Lower lobe of right lung (tissue), 2 donors: ENCODE measurements around the gene HNRNPA1L2. TPM values are rescaled to one million over a fixed set of nuclear protein-coding genes. Genes with fewer than 3 reads are reported as not detected.

Experiments
- ATAC-seq, 2 donors: fragments of 200-7000 bp; cut with Tn5 transposase; one replicate each; pipeline ENCODE4 v1.9.1; 2020 to 2022; ENCODE audit warnings: mild to moderate bottlenecking in 2 of 2, moderate library complexity in 2 of 2
- DNase-seq: peaks from one replicate; pipeline ENCODE4 v3.0.0-alpha.2; 2020
- H3K27ac ChIP-seq: fragments of 200-600 bp; one replicate; pipeline ENCODE4 v1.8.0; 2022
- H3K27me3 ChIP-seq: fragments of 200-600 bp; one replicate; pipeline ENCODE4 v1.8.0; 2022; ENCODE audit warnings: low read depth
- H3K36me3 ChIP-seq: fragments of 200-600 bp; one replicate; pipeline ENCODE4 v1.8.0; 2022; ENCODE audit warnings: mild to moderate bottlenecking
- H3K4me1 ChIP-seq: fragments of 200-600 bp; one replicate; pipeline ENCODE4 v1.8.0; 2022
- H3K4me3 ChIP-seq: fragments of 200-600 bp; one replicate; pipeline ENCODE4 v1.8.0; 2022; ENCODE audit warnings: mild to moderate bottlenecking
- H3K9me3 ChIP-seq: fragments of 200-600 bp; one replicate; pipeline ENCODE4 v1.8.0; 2022
- intact Hi-C: fragments of 100-400 bp; cut with DNase I; formaldehyde crosslinking; loops from one replicate; pipeline ENCODE4 v1.11.0; 2022
- total RNA-seq: library from RNA; stranded (reverse); fragmentation: NEBNext Ultra II Directional; extraction: Animal tissue kit (Norgen Biotek cat#: 25700); gene quantifications from one replicate; pipeline ENCODE4 v1.2.1, GENCODE V29; 2021
- TF ChIP-seq, protein P1 (sequence below): fragments of 200-600 bp; IDR thresholded peaks from one replicate; pipeline ENCODE4 v1.8.0; 2022; ENCODE audit warnings: antibody characterized with exemption, mild to moderate bottlenecking
- donor health status: DM: no; HTN: yes; CAD: no; lungs with severe emphysema.

HNRNPA1L2 gene
- total RNA-seq, 1 donor from 2014 or later = 5.7 TPM

DNA sequence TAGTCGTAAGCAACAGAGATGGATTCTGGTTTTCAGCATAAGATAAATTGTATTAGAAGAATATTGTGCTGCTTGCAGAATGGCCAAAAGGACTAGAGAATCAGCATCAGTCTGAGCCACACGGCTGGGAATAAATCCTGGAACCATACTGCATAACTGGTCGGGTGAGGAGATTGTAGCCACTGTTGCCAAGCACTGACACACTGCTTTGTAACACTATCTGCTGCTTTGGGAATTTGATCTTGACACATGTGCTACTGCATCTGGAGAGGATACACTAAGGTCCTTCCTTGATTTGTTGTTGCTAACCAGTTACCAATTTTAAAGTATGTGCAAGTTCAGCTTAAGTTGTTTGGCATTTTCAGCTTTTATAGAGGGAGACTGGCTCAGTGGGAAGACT, 1.9 kb downstream of the HNRNPA1L2 start:
- TF ChIP-seq, protein P1, sequence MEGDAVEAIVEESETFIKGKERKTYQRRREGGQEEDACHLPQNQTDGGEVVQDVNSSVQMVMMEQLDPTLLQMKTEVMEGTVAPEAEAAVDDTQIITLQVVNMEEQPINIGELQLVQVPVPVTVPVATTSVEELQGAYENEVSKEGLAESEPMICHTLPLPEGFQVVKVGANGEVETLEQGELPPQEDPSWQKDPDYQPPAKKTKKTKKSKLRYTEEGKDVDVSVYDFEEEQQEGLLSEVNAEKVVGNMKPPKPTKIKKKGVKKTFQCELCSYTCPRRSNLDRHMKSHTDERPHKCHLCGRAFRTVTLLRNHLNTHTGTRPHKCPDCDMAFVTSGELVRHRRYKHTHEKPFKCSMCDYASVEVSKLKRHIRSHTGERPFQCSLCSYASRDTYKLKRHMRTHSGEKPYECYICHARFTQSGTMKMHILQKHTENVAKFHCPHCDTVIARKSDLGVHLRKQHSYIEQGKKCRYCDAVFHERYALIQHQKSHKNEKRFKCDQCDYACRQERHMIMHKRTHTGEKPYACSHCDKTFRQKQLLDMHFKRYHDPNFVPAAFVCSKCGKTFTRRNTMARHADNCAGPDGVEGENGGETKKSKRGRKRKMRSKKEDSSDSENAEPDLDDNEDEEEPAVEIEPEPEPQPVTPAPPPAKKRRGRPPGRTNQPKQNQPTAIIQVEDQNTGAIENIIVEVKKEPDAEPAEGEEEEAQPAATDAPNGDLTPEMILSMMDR = no peak
- intact Hi-C loops = no loop called here
- Histone ChIP-seq H3K4me3 (no peak overlapping the region), H3K27ac (no peak overlapping the region), H3K27me3 (no peaks in the 10 kb centered on the region), H3K9me3 (no peaks in the 10 kb centered on the region), H3K36me3 (peaks cover 23% of the 10 kb centered on the region), H3K4me1 (no peaks in the 10 kb centered on the region)
- no peak for ATAC-seq
- DNase-seq = no peak

GRCh38 chr13:52646967-52647366, 4.7 kb downstream of the HNRNPA1L2 start:
- Histone ChIP-seq H3K4me1 (peaks cover 9% of the 10 kb centered on the region), H3K27me3 (no peaks in the 10 kb centered on the region), H3K36me3 (peaks cover 17% of the 10 kb centered on the region), H3K4me3 (no peak overlapping the region), H3K27ac (no peak overlapping the region), H3K9me3 (no peaks in the 10 kb centered on the region)
- intact Hi-C loops = no loop called here
- ATAC-seq (no peak), DNase-seq (no peak)
- TF ChIP-seq, protein P1 = no peak

DNA sequence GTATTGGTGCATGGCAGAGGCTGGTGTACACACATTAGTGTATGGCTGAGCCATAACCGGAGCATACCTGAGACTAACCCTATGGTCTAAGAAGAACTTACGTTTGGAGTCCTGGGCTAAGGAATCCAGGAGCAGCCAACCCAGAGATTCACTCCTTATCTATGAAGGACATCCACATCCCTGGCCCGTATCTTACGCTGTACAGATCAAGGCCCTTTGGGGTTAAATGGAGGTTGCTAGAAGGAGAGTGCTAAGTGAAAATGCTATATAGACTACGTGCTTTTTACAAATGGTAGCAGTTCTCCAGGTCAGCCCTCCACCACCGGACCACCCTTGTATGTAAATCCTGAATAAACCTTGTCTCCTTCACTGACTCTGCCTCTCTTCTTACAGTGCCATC, 8.5 kb downstream of the HNRNPA1L2 start:
- H3K27me3 ChIP-seq = no peaks in the 10 kb centered on the region
- H3K9me3 ChIP-seq = no peaks in the 10 kb centered on the region
- peaks cover 28% of the 10 kb centered on the region for H3K4me1 ChIP-seq
- DNase-seq = no peak
- TF ChIP-seq, protein P1 = no peak
- intact Hi-C loops = no loop called here
- no peak for ATAC-seq
- peak overlapping the region; percentile 91 for H3K4me3 ChIP-seq
- H3K27ac ChIP-seq = no peak overlapping the region
- peaks cover 11% of the 10 kb centered on the region for H3K36me3 ChIP-seq

- intact Hi-C loops = no loop called here
- TF ChIP-seq, protein P1 = no peak
- H3K36me3 ChIP-seq = peaks cover 11% of the 10 kb centered on the region
- peak overlapping the region; percentile 99 for H3K27ac ChIP-seq
- H3K9me3 ChIP-seq = no peaks in the 10 kb centered on the region
- H3K4me1 ChIP-seq = peaks cover 31% of the 10 kb centered on the region
- peak overlapping the region; percentile 91 for H3K4me3 ChIP-seq
- ATAC-seq (peak; percentile 57 to 74), DNase-seq (no peak)
- no peaks in the 10 kb centered on the region for H3K27me3 ChIP-seq
These were observed 9.6 kb downstream of the HNRNPA1L2 start for GRCh38 chr13:52651897-52652195.

GRCh38 chr13:52652196-52652979, 10.2 kb downstream of the HNRNPA1L2 start, which contains the start of gene SUGT1:
SUGT1 (plus strand) TSS chr13:52652836; CDS start chr13:52652921, 85 bp downstream.
- Histone ChIP-seq H3K27ac (peak within 1 kb of the TSS; percentile 99), H3K4me3 (peak within 1 kb of the TSS; percentile 91), H3K36me3 (peaks cover 13% of the 10 kb centered on the region), H3K27me3 (no peaks in the 10 kb centered on the region), H3K9me3 (no peaks in the 10 kb centered on the region), H3K4me1 (peaks cover 31% of the 10 kb centered on the region)
- intact Hi-C loops = no loop called here
- peak; percentile 99 to 100 for ATAC-seq
- TF ChIP-seq, protein P1 = peak; percentile 67
- peak; percentile 99 for DNase-seq
